Cardiac fibroblast (primary cell): ENCODE results near the gene PLCD4.

Experiments used
- DNase-seq, 2 donors: peaks; one replicate each; pipeline versions ENCODE4 v3.0.0 to v3.0.0-alpha.2; 2010; ENCODE audit warnings: low read depth in 2 of 2
- H3K4me3 ChIP-seq, 2 donors: replicated peaks in 1 of 2; 1 replicate in 1 of 2; 2 replicates in 1 of 2; pipeline ENCODE4 v1.5.1; 2011; ENCODE audit warnings: low read depth in 2 of 2, low read length in 2 of 2, mild to moderate bottlenecking in 2 of 2, moderate library complexity in 1 of 2
- CTCF ChIP-seq: IDR thresholded peaks from one replicate; pipeline ENCODE4 v1.5.1; 2011; ENCODE audit warnings: low read depth, mild to moderate bottlenecking, low read length, inconsistent platforms

PLCD4 gene

GRCh38 chr2:218662377-218662776 is 54.7 kb downstream of the PLCD4 start:
- no peak overlapping the region for H3K4me3 ChIP-seq
- DNase-seq, result no peak
- TF ChIP-seq CTCF, result no peak

- DNase-seq, result no peak
- no peak for TF ChIP-seq CTCF
- no peak overlapping the region for H3K4me3 ChIP-seq
Observed at GRCh38 chr2:218662827-218663226, 55.1 kb downstream of the PLCD4 start.

GRCh38 chr2:218663901-218664300 is 56.2 kb downstream of the PLCD4 start:
- no peak for TF ChIP-seq CTCF
- H3K4me3 ChIP-seq, result no peak overlapping the region
- DNase-seq, result no peak

GRCh38 chr2:218664653-218665052 is 57.0 kb downstream of the PLCD4 start:
- no peak for DNase-seq
- no peak for TF ChIP-seq CTCF
- H3K4me3 ChIP-seq, result no peak overlapping the region

GRCh38 chr2:218671097-218671653 is 63.5 kb downstream of the PLCD4 start:
- TF ChIP-seq CTCF, result no peak
- DNase-seq, result peak; percentile 15 to 46
- H3K4me3 ChIP-seq, result peak overlapping the region; percentile 78 to 90

GRCh38 chr2:218671654-218672566 is 64.2 kb downstream of the PLCD4 start, which contains the start of the genes RNF25 and STK36:
TSS of gene RNF25 (minus strand) at chr2:218672002. CDS start at chr2:218671970, 32 bp downstream.
TSS of gene STK36 (plus strand) at chr2:218672086. CDS start at chr2:218672830, 744 bp downstream.
- DNase-seq, result peak; percentile 93
- no peak for TF ChIP-seq CTCF
- H3K4me3 ChIP-seq, result peak within 1 kb of the TSS; percentile 78 to 90
